ENCODE data around the gene PIP5KL1.

The PIP5KL1 gene

GRCh38 chr9:127917603-127918002 lies 13.0 kb downstream of the PIP5KL1 start:
- Histone ChIP-seq H4K20me1 (ENCODE audit: low read depth, low read length) (no peaks in the 10 kb centered on the region), H3K27me3 (ENCODE audit: low read length) (no peaks in the 10 kb centered on the region), H3K9ac (ENCODE audit: low read length) (peak overlapping the region; percentile 42), H3K9me3 (ENCODE audit: insufficient read depth, low read length) (no peaks in the 10 kb centered on the region), H3K9me2 (replicated peaks; ENCODE audit: insufficient read depth, low read length) (no peaks in the 10 kb centered on the region), H3K4me2 (ENCODE audit: low read depth, low read length, poor library complexity, severe bottlenecking) (peak overlapping the region; percentile 78), H3K36me3 (ENCODE audit: low read length) (no peaks in the 10 kb centered on the region), H2AFZ (ENCODE audit: low read depth, low read length, severe bottlenecking) (peak overlapping the region; percentile 52), H3K27ac (ENCODE audit: low read depth, low read length) (peak overlapping the region; percentile 60), H3K4me3 (ENCODE audit: insufficient read depth, low read length, poor library complexity, severe bottlenecking) (peak overlapping the region; percentile 46), H3K79me2 (ENCODE audit: insufficient read depth, low read length) (no peaks in the 10 kb centered on the region), H3F3A (ENCODE audit: insufficient read depth) (peaks cover 19% of the 10 kb centered on the region)
- TF ChIP-seq EZH2phosphoT487 (conservative IDR thresholded peaks at IDR 0.05; ENCODE audit: low read length), result no peak
- no peak for TF ChIP-seq CTCF (IDR thresholded peaks at IDR 0.05; ENCODE audit: insufficient read depth, low read length, poor library complexity, severe bottlenecking)

GRCh38 chr9:127916720-127917581 lies 13.6 kb downstream of the PIP5KL1 start, which contains the start of gene ST6GALNAC4:
Gene ST6GALNAC4 (minus strand): TSS chr9:127917041. CDS start chr9:127916419, 622 bp downstream.
- Histone ChIP-seq H3K27ac (ENCODE audit: low read depth, low read length) (peak within 1 kb of the TSS; percentile 80), H3F3A (ENCODE audit: insufficient read depth) (peaks cover 19% of the 10 kb centered on the region), H3K4me3 (ENCODE audit: insufficient read depth, low read length, poor library complexity, severe bottlenecking) (peak within 1 kb of the TSS; percentile 65), H3K4me2 (ENCODE audit: low read depth, low read length, poor library complexity, severe bottlenecking) (peak within 1 kb of the TSS; percentile 87), H2AFZ (ENCODE audit: low read depth, low read length, severe bottlenecking) (peak within 1 kb of the TSS; percentile 66), H3K9ac (ENCODE audit: low read length) (peak within 1 kb of the TSS; percentile 84), H3K9me2 (replicated peaks; ENCODE audit: insufficient read depth, low read length) (no peaks in the 10 kb centered on the region), H3K79me2 (ENCODE audit: insufficient read depth, low read length) (no peaks in the 10 kb centered on the region), H4K20me1 (ENCODE audit: low read depth, low read length) (no peaks in the 10 kb centered on the region), H3K36me3 (ENCODE audit: low read length) (no peaks in the 10 kb centered on the region), H3K9me3 (ENCODE audit: insufficient read depth, low read length) (no peaks in the 10 kb centered on the region), H3K27me3 (ENCODE audit: low read length) (no peaks in the 10 kb centered on the region)
- TF ChIP-seq CTCF (IDR thresholded peaks at IDR 0.05; ENCODE audit: insufficient read depth, low read length, poor library complexity, severe bottlenecking), result no peak
- TF ChIP-seq EZH2phosphoT487 (conservative IDR thresholded peaks at IDR 0.05; ENCODE audit: low read length), result no peak

GRCh38 chr9:127915801-127916719 lies 14.5 kb downstream of the PIP5KL1 start:
- peak overlapping the region; percentile 65 for H3K4me3 ChIP-seq (ENCODE audit: insufficient read depth, low read length, poor library complexity, severe bottlenecking)
- H3K27me3 ChIP-seq (ENCODE audit: low read length), result no peaks in the 10 kb centered on the region
- peak overlapping the region; percentile 87 for H3K4me2 ChIP-seq (ENCODE audit: low read depth, low read length, poor library complexity, severe bottlenecking)
- H2AFZ ChIP-seq (ENCODE audit: low read depth, low read length, severe bottlenecking), result peak overlapping the region; percentile 66
- H3K9ac ChIP-seq (ENCODE audit: low read length), result peak overlapping the region; percentile 84
- H4K20me1 ChIP-seq (ENCODE audit: low read depth, low read length), result no peaks in the 10 kb centered on the region
- no peaks in the 10 kb centered on the region for H3K9me3 ChIP-seq (ENCODE audit: insufficient read depth, low read length)
- H3F3A ChIP-seq (ENCODE audit: insufficient read depth), result peaks cover 19% of the 10 kb centered on the region
- H3K9me2 ChIP-seq (replicated peaks; ENCODE audit: insufficient read depth, low read length), result no peaks in the 10 kb centered on the region
- no peaks in the 10 kb centered on the region for H3K36me3 ChIP-seq (ENCODE audit: low read length)
- H3K27ac ChIP-seq (ENCODE audit: low read depth, low read length), result peak overlapping the region; percentile 80
- H3K79me2 ChIP-seq (ENCODE audit: insufficient read depth, low read length), result no peaks in the 10 kb centered on the region
- TF ChIP-seq EZH2phosphoT487 (conservative IDR thresholded peaks at IDR 0.05; ENCODE audit: low read length) (no peak), CTCF (IDR thresholded peaks at IDR 0.05; ENCODE audit: insufficient read depth, low read length, poor library complexity, severe bottlenecking) (no peak)
